NCI-H2107 treated with DMSO at 0.1 percent for 48 hours (cell line): ENCODE results near the gene TINAGL1.
"Not testable (repeated sequence)": the region's sequence is repeated elsewhere in the genome, so short reads cannot be mapped to it uniquely, and the experiment has no call there.

Experiments
- DNase-seq: peaks from one replicate; lab custom pipeline; 2025; ENCODE audit not compliant: unreplicated experiment; lab: John Stamatoyannopoulos, UW

The TINAGL1 gene

DNA sequence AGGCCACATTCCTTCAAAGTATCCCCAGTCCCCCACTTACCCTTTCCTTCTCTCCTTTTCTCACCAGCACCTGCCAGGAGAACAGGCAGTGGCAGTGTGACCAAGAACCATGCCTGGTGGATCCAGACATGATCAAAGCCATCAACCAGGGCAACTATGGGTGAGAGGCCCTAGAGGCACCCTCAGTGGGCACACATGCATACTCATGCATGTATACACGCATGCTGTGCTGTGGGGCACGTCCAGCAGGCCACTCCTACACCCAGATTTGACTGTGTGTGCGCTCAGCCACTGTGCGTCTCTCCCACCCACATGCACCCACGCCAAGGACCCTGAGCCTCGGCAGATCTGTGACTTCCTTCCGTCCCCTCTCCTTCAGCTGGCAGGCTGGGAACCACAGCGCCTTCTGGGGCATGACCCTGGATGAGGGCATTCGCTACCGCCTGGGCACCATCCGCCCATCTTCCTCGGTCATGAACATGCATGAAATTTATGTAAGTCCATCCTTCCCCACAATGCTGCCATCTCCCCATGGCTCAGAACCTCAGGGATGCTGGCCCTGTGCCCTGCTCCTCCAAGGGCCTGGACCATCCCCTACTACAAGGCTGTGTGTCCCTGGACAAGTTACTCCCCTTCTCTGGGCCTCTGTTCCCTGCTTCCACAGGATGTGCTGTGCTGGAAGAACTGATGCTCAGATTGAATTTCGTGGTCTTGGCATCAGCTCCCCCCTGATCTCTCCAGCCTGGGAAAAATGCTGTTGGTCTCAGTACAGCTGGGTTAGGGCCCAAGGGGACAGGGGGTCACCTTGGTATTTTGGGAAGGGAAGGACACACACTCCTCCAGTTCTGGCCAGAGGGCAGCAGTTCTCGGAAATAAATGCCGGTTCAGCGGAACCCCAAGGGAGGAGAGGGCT, 7.0 kb downstream of the TINAGL1 start:
- no peak for DNase-seq

DNA sequence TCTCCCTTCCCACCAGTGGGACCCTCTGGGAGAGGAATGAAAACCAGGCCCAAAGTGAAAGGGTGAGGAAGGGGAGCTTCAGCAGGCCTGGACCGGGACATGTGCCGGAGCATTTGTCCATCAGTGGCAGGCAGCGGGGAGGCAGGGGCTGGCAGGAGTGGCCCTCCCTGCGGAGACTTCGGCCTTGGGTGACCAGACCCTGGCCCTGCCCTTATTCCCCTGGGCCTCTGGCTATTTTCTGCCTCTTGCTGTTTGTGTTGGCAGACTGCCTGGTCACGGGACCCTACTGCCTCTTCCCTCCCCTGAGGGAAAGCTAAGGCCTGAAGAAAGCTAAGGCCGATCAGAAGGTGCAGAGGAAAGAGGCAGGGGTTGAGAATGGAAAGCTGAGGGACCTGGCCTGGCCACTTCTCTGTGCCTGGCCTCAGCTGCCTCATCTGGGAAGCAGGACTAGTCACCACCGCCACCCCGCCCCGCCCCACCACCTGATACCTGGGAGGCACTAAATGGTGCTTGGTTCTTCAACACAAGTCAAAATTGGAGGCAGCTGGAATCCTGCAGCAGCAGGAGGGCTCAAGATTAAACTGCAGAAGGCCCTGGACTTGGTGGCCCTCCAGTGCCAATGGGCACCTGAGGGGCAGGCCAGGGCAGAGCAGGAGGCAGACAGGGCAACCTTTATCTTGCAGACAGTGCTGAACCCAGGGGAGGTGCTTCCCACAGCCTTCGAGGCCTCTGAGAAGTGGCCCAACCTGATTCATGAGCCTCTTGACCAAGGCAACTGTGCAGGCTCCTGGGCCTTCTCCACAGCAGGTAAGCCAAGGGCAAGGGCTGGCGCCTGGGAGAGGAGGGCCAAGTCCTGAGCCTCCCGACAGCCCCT, 7.9 kb downstream of the TINAGL1 start:
- no peak for DNase-seq

DNA sequence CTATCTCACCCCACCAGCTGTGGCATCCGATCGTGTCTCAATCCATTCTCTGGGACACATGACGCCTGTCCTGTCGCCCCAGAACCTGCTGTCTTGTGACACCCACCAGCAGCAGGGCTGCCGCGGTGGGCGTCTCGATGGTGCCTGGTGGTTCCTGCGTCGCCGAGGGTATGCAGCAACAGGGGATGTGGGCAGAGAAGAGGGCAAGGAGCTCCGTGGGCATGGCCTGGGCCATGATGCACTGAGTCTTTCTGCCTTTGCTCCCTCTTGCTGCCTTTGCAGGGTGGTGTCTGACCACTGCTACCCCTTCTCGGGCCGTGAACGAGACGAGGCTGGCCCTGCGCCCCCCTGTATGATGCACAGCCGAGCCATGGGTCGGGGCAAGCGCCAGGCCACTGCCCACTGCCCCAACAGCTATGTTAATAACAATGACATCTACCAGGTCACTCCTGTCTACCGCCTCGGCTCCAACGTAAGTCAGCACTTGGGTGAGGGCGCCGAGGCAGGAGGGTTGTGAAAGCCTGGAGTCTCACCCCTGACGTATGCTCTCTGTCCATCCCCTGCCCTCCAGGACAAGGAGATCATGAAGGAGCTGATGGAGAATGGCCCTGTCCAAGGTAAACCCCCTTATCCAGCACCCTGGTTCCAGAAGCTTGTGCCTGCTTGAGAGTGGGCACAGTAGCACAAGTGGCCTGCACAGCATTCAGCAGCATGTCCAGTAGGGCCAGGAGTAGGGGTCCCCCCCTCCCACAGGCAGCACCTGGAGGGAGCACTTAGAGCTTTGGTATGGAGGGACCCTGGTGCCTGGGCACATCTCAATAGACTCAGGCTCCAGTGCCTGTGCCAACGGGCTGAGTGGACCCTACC, 8.8 kb downstream of the TINAGL1 start:
- no peak for DNase-seq

DNA sequence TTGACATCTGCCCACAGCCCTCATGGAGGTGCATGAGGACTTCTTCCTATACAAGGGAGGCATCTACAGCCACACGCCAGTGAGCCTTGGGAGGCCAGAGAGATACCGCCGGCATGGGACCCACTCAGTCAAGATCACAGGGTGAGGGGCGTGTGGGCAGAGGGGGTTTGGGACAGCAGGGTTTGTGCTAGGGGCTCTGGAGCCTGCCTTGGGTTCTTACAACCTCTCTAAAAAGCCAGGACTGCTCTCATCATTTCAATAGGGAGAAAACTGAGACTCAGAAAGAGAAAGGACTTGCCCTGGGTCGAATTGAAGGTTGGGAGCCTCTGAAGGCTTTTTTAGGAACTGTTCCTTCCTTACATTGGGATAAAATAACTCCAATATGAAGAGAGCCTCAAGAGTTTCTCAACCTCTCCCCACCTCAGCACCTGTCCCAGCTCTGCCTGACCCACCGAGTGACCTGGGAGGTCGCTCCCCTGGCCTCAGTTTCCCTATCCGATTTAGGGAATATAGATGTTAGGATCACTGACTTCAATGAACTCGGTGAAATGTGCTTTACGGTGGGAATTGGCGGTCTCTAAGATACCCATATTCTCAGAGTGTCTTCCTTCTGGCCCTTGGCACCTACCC, 9.5 kb downstream of the TINAGL1 start:
- no peak for DNase-seq

DNA sequence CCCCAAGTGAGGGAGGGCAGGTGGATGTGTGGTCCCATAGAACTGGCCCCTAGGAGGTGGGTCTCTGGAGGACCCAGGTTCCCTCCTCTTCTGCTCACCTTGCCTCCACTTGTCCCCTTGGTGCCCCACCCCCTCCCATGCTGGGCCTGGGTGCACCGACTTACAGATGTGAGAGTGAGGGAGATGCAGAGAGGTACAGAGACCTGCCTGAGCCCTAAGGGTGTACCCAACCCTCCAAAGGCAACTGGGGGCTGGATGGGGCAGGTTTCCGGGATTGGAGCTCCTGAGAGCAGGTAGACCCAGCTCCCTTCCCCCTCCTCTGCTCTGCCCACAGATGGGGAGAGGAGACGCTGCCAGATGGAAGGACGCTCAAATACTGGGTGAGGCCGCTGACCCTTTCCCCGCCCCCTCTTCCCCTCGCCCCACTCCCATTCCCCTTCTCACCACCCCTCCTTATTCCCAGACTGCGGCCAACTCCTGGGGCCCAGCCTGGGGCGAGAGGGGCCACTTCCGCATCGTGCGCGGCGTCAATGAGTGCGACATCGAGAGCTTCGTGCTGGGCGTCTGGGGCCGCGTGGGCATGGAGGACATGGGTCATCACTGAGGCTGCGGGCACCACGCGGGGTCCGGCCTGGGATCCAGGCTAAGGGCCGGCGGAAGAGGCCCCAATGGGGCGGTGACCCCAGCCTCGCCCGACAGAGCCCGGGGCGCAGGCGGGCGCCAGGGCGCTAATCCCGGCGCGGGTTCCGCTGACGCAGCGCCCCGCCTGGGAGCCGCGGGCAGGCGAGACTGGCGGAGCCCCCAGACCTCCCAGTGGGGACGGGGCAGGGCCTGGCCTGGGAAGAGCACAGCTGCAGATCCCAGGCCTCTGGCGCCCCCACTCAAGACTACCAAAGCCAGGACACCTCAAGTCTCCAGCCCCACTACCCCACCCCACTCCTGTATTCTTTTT, 10.3 kb downstream of the TINAGL1 start:
- no peak for DNase-seq

DNA sequence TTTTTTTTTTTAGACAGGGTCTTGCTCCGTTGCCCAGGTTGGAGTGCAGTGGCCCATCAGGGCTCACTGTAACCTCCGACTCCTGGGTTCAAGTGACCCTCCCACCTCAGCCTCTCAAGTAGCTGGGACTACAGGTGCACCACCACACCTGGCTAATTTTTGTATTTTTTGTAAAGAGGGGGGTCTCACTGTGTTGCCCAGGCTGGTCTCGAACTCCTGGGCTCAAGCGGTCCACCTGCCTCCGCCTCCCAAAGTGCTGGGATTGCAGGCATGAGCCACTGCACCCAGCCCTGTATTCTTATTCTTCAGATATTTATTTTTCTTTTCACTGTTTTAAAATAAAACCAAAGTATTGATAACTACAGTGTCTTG, 11.0 kb downstream of the TINAGL1 start:
- DNase-seq = not testable (repeated sequence)

DNA sequence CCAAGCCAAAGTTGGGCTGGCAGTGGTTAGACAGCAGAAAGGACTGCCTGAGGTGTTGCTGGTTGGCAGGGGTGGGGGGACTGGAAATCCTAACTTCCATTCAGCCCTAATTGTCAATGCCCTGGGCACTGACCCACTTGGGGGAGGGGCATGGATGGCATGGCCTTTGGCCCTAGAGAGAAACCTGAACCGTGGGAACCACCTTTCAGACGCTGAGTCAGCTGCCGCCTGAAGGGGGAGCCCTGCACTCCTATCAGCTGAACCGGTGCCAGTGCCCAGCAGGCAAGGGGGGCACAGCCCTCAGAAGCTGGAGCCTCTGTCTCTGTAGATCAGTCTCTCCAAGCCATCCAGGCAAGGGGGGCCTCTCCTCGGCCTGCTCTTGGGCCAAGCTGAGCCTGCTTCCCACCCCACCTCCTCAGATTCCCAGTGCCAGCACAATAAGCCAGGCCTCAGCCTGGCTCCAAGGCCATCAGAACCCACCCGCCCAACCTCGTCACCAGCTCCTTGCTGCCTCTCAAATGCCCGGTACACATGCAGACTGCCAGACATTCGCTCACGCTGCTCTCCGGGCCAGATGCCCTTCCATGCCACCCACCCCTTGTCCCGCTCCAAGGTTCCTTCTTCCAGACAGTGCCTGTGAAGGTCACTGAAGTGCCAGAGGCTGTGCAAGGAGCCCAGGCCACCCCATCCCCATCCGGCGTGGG, 11.6 kb downstream of the TINAGL1 start:
- DNase-seq = peak; percentile 44

DNA sequence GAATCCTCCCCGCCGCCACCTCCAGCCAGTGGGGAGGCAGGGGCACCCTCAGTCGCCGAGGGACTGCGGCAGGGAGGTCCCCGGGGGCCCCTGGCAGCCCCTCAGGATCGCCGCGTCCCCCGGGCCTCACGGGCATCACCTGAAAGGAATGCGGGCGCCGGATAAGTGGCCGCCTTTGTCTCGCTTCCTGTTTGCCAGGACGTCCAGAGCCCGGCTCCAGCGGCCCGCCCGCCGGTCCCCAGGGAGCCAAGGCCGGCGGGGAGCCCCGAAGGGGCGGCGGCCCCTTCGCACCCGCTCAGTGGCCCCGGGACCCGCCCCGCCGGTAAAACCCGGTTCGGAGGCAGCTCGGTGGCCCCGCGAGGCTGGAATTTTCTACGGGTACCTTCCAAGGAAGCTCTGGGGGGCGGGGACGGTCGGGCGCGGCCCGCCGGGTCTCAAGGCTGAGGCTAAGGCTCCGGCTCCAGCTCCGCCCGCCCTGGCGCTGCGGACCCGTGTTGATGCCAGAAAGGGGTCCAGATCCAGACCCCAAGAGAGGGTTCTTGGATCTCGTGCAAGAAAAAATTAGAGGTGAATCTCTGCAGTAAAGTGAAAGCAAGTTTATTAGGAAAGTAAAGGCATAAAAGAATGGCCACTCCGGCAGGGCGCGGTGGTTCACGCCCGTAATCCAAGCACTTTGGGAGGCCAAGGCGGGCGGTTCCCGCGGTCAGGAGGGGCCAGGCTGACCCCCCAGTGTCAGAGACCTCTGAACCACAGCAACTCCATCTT, 12.6 kb downstream of the TINAGL1 start:
- DNase-seq = no peak

DNA sequence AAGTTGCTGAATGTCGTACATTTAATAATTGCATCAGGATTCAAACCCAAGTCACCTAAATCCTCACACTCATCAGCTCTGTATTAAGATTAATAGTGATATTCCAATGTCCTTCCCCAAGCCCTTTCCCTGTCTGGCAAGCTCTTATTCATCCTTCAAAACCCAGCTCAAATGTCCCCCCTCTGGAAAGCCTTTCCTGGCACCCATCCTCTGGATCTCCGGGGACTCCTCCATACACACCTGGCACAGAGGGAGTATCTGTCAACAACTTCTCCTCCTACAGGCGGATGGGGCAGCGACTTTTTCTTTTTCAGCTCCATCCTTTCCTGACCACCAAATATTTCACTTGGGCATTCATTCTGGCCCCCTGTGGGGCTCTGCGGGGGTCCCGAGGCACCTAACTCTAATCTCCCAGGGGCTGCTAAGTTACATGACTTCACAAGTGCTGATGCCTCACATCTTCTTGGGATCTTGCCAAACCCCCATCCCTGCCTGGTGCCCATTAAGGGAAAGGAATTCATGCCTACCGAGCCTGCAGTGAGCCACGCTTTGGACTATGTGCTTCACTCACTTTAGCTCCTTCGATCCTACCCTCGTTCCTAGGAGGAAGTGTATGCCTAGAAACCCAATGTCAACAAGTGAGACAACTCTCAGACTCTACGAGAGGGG, 15.2 kb downstream of the TINAGL1 start:
- no peak for DNase-seq

DNA sequence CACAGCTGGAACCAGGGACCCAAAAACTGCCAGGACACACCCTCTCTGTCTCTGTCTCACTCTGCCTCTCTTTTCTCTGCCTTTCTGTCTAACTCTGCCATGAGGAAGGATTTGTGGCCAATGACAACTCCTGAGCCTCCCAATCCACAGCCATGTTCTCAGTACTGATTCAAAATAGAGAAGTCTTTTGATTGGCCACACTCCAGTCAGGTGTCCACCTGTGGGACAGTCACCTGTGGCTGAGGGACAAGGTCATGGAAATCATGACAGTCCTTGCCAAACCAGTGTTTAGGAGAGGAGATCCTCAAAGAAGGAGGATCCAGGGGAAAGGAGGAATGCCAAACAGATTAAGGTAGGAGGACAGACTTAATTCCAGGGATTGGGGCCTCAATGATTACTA, 15.8 kb downstream of the TINAGL1 start:
- DNase-seq = no peak

DNA sequence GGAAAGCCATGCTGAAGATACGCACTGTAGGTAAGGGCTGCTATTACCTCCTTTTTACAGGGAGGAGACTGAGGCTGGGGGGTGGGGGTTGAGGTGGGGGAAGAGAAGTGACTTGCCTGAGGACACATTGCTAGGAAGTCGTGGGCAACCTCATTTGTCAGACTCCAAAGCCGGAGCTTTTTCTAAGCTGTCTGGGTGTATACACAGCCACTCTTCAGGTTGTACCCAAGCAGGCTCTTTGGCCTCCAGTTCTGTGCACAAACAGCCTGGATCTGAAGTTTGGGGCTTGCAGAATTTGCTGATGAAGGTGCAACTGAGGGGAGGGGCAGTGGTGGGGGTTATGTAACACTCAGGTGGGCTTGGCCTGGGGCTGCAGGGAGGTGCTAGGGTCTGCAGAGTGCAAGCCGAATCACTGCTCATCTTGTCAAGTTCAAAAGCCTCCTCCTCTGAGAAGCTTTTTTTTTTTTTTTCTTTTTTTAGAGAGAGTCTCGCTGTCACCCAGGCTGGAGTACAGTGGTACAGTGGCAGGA, 16.9 kb downstream of the TINAGL1 start:
- DNase-seq = no peak

DNA sequence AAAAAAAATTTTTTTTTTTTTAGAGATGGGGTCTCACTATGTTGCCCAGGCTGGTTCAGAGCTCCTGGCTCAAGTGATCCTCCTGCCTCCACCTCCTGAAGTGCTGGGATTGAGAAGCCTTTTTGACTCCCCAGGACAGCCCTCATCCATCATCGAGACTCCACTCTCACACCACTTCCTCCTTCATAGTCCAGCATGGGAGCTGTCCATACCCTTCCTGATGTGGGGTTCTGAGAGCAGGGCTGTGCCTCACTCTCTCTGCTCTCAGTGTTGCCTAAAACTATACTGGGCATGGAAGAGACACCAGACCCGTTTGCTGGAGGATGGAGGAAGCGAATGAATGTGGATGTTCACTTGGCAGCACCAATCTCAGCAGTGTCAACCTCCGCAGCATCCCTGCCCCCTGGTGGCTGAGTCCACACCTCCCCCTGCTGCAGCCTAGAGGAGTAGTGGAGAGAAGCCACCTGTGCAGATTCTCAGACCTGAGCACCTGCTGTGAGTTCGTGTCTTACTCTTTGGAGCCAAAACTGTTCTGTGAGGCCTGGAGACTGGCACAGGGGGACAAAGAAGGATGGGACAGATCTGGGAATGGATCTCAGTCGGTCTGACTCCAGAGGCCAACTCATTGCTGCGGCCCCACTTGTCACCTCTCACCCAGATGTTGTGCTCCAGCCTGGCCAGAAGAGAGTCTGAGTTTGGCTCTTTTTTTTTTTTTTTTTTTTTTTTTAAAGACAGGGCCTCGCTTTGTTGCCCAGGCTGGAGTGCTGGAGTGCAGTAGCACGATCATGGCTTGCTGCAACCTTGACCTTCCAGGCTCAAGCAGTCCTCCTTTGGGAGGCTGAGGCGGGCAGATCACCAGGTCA, 17.7 kb downstream of the TINAGL1 start:
- DNase-seq = no peak

DNA sequence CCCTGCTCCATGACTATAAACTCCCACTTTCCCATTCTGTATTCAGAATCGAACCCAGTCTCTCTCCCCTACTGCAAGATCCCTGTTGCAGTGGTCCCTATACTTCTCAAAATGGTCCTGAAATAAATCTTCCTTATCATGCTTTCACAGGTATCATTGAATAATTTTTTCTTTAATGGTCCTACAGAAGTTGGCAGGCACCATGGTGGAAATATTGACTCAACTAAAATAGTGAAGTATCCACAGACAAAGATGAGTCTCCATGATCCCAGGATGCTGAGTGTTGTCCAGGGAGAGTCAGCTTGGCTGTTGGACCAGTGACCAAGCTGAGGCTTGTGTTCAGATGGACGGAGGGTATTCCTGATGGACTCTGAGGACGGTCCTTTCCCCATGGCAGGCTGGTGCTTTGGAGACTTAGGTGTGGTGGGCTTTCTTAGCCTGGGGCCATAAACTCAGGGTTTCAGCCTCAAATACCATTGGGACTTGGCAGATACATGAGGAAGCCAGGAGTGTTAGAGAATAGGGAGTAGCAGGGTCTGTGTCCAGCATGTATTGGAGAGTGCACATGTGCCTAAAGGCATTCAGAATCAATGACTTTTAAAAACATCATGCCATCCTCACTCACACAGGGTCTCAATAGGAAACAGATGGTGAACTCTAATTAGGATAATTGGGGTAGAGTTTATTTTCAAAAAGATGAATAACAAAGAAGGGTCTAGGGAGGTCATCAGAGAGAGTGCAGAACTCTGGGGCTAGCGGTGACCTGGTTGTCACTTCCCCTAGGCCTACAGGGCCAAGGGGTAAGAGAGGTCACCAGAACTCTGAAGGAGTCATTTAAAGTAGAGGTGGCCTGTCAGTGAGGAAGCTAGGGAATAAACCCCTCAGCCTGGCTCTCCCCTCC, 19.8 kb downstream of the TINAGL1 start:
- no peak for DNase-seq

DNA sequence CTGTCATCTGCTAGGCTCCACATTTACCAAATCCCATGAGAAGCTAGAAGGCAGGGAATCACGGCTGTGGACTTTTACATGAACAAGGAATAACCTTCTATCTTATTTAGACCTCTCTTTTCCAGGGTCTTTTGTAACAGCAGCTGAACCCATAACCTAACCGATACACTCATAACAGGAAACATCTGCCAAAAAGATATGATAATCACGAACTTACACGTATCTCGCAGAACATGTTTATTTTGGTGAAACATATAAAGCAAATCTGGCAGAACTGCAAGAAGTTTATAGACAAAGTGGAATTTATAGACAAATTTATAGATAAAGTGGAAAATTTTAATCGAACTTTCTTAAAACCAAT, 20.4 kb downstream of the TINAGL1 start:
- no peak for DNase-seq

DNA sequence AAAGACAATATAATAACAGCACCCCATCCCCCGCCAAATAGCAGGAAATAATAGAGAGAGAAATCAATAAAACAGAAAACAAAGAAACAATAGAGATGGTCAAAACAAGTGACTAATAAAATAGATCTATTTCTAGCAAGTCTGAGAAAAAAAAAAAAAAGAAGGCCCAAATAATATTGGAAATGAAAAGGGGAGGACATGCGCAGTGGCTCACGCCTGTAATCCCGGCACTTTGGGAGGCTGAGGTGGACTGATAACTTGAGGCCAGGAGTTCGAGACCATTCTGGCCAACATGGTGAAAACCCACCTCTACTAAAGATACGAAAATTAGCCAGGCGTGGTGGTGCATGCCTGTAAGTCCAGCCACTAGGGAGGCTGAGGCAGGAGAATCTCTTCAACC, 22.7 kb downstream of the TINAGL1 start:
- no peak for DNase-seq

DNA sequence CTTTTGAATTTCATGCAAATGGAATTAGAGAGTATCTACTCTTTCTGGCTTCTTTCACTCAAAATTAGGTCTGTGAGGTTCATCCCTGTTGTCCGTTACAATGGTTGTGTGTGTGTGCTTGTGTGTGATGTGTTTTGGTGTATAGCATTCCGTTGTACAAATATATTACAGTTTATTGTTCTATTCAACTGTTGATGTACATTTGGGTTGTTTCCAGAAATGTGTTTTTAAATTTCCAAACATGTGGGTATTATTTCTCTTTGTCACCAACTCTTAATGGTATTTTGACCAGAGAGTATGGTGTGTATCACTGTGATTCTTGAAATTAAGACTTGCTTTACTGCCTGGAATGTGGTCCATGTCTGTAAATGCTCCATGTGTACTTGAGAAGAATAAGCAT, 24.3 kb downstream of the TINAGL1 start:
- DNase-seq = no peak
